Vagina (tissue), 2 donors: Measurements from ENCODE around the gene CDH4.

Source experiments
- CTCF ChIP-seq, 3 experiments: fragments of 450-650 bp in 2 of 3; fragments of 200-600 bp in 1 of 3; sonication (generic) in 1 of 3; IDR thresholded peaks; one replicate each; pipeline ENCODE4 v1.5.1; 2017 to 2019; ENCODE audit warnings: antibody characterized with exemption in 3 of 3, mild to moderate bottlenecking in 2 of 3, moderate library complexity in 2 of 3
- POLR2A ChIP-seq, 2 donors: fragments of 450-650 bp; IDR thresholded peaks; one replicate each; pipeline ENCODE4 v1.6.1; 2017; ENCODE audit warnings: antibody characterized with exemption in 2 of 2, mild to moderate bottlenecking in 2 of 2, moderate library complexity in 2 of 2
- POLR2AphosphoS5 ChIP-seq, 2 donors: sonication (generic); formaldehyde crosslinking; IDR thresholded peaks; one replicate each; pipeline ENCODE4 v1.9.0; 2017; ENCODE audit warnings: antibody characterized with exemption in 2 of 2, mild to moderate bottlenecking in 2 of 2, low read depth in 1 of 2; ENCODE audit not compliant: insufficient read depth in 1 of 2

- TF ChIP-seq CTCF (IDR thresholded peaks at IDR 0.05) (no peak), POLR2A (IDR thresholded peaks at IDR 0.05) (no peak), POLR2AphosphoS5 (IDR thresholded peaks at IDR 0.05; ENCODE audit: insufficient read depth in 1 of 2, low read depth in 1 of 2) (no peak)
Measured at GRCh38 chr20:61949714-61950640, 697.9 kb downstream of the CDH4 start.
